GM12878 (cell line): ENCODE results near the gene POU3F2. TPM values are rescaled to one million over a fixed set of nuclear protein-coding genes. Genes with fewer than 3 reads are reported as not detected.

Source experiments
- ATAC-seq: fragments of 200-7000 bp; cut with Tn5 transposase; 3 replicates; pipeline ENCODE4 v1.9.1; 2020; ENCODE audit warnings: mild to moderate bottlenecking, moderate library complexity
- BruUV-seq: library from RNA; stranded (reverse); fragments of 400-500 nt; replicated peaks from 2 replicates; lab custom pipeline; 2021; lab: Mats Ljungman, UMichigan
- CTCF ChIA-PET: fragments of 300-600 bp; sonication (Branson Sonifier 250); formaldehyde crosslinking; extraction: SDS; loops from one replicate; lab custom pipeline; 2021; ENCODE audit warnings: inconsistent platforms; lab: Yijun Ruan, JAX
- POLR2A ChIA-PET: fragments of 350-600 bp; formaldehyde crosslinking; extraction: SDS; loops from one replicate; lab custom pipeline; 2021; ENCODE audit warnings: inconsistent platforms; lab: Charles Lee
- RAD21 ChIA-PET: fragments of 300-600 bp; sonication (Branson Sonifier 250); formaldehyde crosslinking; loops from one replicate; lab custom pipeline; 2023; ENCODE audit warnings: antibody characterized with exemption; ENCODE audit not compliant: unreplicated experiment; lab: Charles Lee
- SMC1A ChIA-PET: fragments of 300-600 bp; sonication (Branson Sonifier 250); formaldehyde crosslinking; loops from one replicate; lab custom pipeline; 2023; ENCODE audit not compliant: unreplicated experiment, uncharacterized antibody; lab: Charles Lee
- DNase-seq: peaks from one replicate; pipeline ENCODE4 v3.0.0-alpha.2; 2011; ENCODE audit warnings: low read depth, low spot score
- FAIRE-seq: peaks from 3 replicates; lab custom pipeline; 2011; peaks lifted over from hg19 to GRCh38; lab: Jason Lieb, UNC
- H2AFZ ChIP-seq: 2 replicates; pipeline ENCODE4 v1.6.0; 2011; ENCODE audit warnings: low read depth, low read length, control low read depth; ENCODE audit not compliant: control insufficient read depth
- H3K27ac ChIP-seq: 2 replicates; pipeline ENCODE4 v1.5.1; 2011; ENCODE audit warnings: control low read depth; ENCODE audit not compliant: control insufficient read depth, insufficient read depth
- H3K27me3 ChIP-seq, 2 experiments: replicated peaks in 1 of 2; 2 replicates each; pipeline versions ENCODE4 v1.6.0 to v1.6.1; 2011; ENCODE audit warnings: low read length in 1 of 2; ENCODE audit not compliant: control insufficient read depth in 2 of 2, insufficient read depth in 2 of 2
- H3K36me3 ChIP-seq, 2 experiments: 2 replicates each; pipeline ENCODE4 v1.5.1; 2011; ENCODE audit warnings: low read length in 1 of 2; ENCODE audit not compliant: control insufficient read depth in 2 of 2, insufficient read depth in 2 of 2
- H3K4me1 ChIP-seq: 2 replicates; pipeline ENCODE4 v1.6.1; 2011; ENCODE audit warnings: mild to moderate bottlenecking, low read length, moderate library complexity, mixed read lengths; ENCODE audit not compliant: control insufficient read depth, insufficient read depth
- H3K4me2 ChIP-seq: 2 replicates; pipeline ENCODE4 v1.6.0; 2011; ENCODE audit warnings: control low read depth; ENCODE audit not compliant: control insufficient read depth, insufficient read depth
- H3K4me3 ChIP-seq: fragments of 200-600 bp; sonication (generic); 2 replicates; pipeline ENCODE4 v1.5.1; 2016
- H3K79me2 ChIP-seq: 2 replicates; pipeline ENCODE4 v1.6.0; 2011; ENCODE audit warnings: low read length; ENCODE audit not compliant: control insufficient read depth, insufficient read depth
- H3K9ac ChIP-seq: 2 replicates; pipeline ENCODE4 v1.8.0; 2011; ENCODE audit warnings: low read length, control low read depth, mixed read lengths; ENCODE audit not compliant: control insufficient read depth, insufficient read depth
- H3K9me3 ChIP-seq: replicated peaks from 3 replicates; pipeline ENCODE4 v1.5.1; 2011; ENCODE audit warnings: mild to moderate bottlenecking, low read length; ENCODE audit not compliant: control insufficient read depth, insufficient read depth
- H4K20me1 ChIP-seq: 2 replicates; pipeline ENCODE4 v1.6.0; 2011; ENCODE audit not compliant: control insufficient read depth, insufficient read depth
- ATF2 ChIP-seq: IDR thresholded peaks from 2 replicates; pipeline ENCODE4 v1.6.1; 2012; ENCODE audit warnings: low read length, inconsistent platforms
- BACH1 ChIP-seq: fragments of 450-650 bp; IDR thresholded peaks from 2 replicates; pipeline ENCODE4 v1.6.1; 2017; ENCODE audit warnings: mild to moderate bottlenecking, borderline replicate concordance
- CBFB ChIP-seq: IDR thresholded peaks from 2 replicates; pipeline ENCODE4 v1.6.1; 2016; ENCODE audit warnings: antibody characterized with exemption, low read depth
- CBX5 ChIP-seq: sonication (generic); IDR thresholded peaks from 2 replicates; pipeline ENCODE4 v1.6.1; 2016; ENCODE audit warnings: low read depth, moderate library complexity, mild to moderate bottlenecking, inconsistent platforms
- CHD1 ChIP-seq: IDR thresholded peaks from 2 replicates; pipeline ENCODE4 v1.6.1; 2012; ENCODE audit warnings: low read depth, low read length, improper control_type of control experiment
- CREB1 ChIP-seq: IDR thresholded peaks from 2 replicates; pipeline ENCODE4 v1.6.1; 2012; ENCODE audit warnings: low read depth, mild to moderate bottlenecking, inconsistent platforms
- E2F8 ChIP-seq: fragments of 450-650 bp; IDR thresholded peaks from 2 replicates; pipeline ENCODE4 v1.6.1; 2018; ENCODE audit warnings: mild to moderate bottlenecking, low read depth, moderate library complexity; ENCODE audit not compliant: partially characterized antibody
- GATAD2B ChIP-seq: fragments of 450-650 bp; conservative IDR thresholded peaks from 2 replicates; pipeline ENCODE4 v1.6.1; 2017; ENCODE audit warnings: low read depth, mild to moderate bottlenecking, moderate library complexity
- HCFC1 ChIP-seq: fragments of 150-350 bp; IDR thresholded peaks from 2 replicates; pipeline ENCODE4 v1.6.1; 2014; ENCODE audit warnings: low read length
- MLLT1 ChIP-seq: fragments of 450-650 bp; IDR thresholded peaks from 2 replicates; pipeline ENCODE4 v1.6.1; 2016; ENCODE audit warnings: mild to moderate bottlenecking
- NBN ChIP-seq: fragments of 450-650 bp; IDR thresholded peaks from 2 replicates; pipeline ENCODE4 v1.6.1; 2016
- NR2C2 ChIP-seq: IDR thresholded peaks from 2 replicates; pipeline ENCODE4 v1.6.1; 2011; ENCODE audit warnings: borderline replicate concordance, low read depth; ENCODE audit not compliant: control insufficient read depth, insufficient read length
- STAT3 ChIP-seq: IDR thresholded peaks from 2 replicates; pipeline ENCODE4 v1.6.1; 2011; ENCODE audit warnings: low read depth, low read length, improper control_type of control experiment
- WGBS: methylation state at CpG from one replicate; pipeline ENCODE4 v1.1.6; 2016; ENCODE audit warnings: low lambda C conversion rate; ENCODE audit not compliant: insufficient replicate concordance, insufficient coverage; ENCODE audit errors: missing lambda C conversion rate; 5-methylcytosine and 5-hydroxymethylcytosine counted together
- in situ Hi-C: fragments of 300-500 bp; cut with MboI; formaldehyde crosslinking; loops from 9 replicates; pipeline ENCODE4 v1.14.3; 2018; ENCODE audit warnings: mixed read lengths
- intact Hi-C: fragments of 100-400 bp; cut with micrococcal nuclease; formaldehyde crosslinking; loops from one replicate; pipeline ENCODE4 v1.14.2; 2022; ENCODE audit not compliant: unreplicated experiment
- polyA plus RNA-seq, 11 experiments: library from polyadenylated mRNA; depleted of rRNA in 4 of 11; unstranded in 6 of 11; stranded (reverse) in 5 of 11; fragments of >200 nt; fragmentation: Nextera tagmentation in 4 of 11; fragmentation: Illumina TruSeq in 1 of 11; extraction: Ambion mirVana in 4 of 11; extraction: Trizol in 1 of 11; gene quantifications; 1 replicate in 1 of 11; 2 replicates in 10 of 11; pipeline versions ENCODE4 v1.2.1 to v1.2.3, GENCODE V29; 2011 to 2016; ENCODE audit warnings: inconsistent platforms in 2 of 11, missing spikeins in 2 of 11, low read depth in 1 of 11
- total RNA-seq, 4 experiments: library from RNA; depleted of rRNA in 3 of 4; stranded (reverse); fragments of >200 nt in 3 of 4; fragmentation: Illumina TruSeq in 1 of 4; extraction: Trizol in 1 of 4; gene quantifications; 2 replicates each; pipeline versions ENCODE4 v1.2.1 to v1.2.3, GENCODE V29; 2013 to 2021
- TF ChIP-seq, protein P1 (sequence below): fragments of 450-650 bp; formaldehyde crosslinking; IDR thresholded peaks from 2 replicates; pipeline ENCODE4 v1.5.0; 2022; ENCODE audit warnings: mild to moderate bottlenecking, missing genetic modification characterization
- TF ChIP-seq, protein P2 (sequence below): IDR thresholded peaks from 2 replicates; pipeline ENCODE4 v1.6.1; 2012; ENCODE audit warnings: low read depth, low read length, improper control_type of control experiment

POU3F2 gene
- total and polyA plus RNA-seq, 10 of the 15 experiments (the other 5 are each of a cell fraction or from before 2014, with no cell fraction given) = not detected

DNA sequence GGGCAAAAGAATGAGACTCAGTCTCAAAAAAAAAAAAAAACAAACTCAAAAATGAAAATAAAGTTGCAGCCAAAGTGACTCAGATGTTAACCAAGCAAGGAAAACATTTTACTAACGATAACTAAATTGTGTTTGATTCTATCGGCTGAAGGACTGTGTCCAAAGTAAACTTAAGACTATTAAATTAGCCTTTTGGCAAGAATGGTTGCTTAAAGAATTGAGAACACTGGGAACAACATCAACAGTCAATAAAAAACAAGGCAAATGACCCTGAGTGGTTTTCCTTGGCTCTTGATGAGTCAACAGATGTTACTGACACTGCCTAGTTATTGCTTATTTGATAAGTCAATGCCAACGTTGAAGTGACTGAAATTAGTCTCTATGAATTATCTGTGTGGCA lies 36.7 kb downstream of the POU3F2 start (continued):
- TF ChIP-seq, protein P1, sequence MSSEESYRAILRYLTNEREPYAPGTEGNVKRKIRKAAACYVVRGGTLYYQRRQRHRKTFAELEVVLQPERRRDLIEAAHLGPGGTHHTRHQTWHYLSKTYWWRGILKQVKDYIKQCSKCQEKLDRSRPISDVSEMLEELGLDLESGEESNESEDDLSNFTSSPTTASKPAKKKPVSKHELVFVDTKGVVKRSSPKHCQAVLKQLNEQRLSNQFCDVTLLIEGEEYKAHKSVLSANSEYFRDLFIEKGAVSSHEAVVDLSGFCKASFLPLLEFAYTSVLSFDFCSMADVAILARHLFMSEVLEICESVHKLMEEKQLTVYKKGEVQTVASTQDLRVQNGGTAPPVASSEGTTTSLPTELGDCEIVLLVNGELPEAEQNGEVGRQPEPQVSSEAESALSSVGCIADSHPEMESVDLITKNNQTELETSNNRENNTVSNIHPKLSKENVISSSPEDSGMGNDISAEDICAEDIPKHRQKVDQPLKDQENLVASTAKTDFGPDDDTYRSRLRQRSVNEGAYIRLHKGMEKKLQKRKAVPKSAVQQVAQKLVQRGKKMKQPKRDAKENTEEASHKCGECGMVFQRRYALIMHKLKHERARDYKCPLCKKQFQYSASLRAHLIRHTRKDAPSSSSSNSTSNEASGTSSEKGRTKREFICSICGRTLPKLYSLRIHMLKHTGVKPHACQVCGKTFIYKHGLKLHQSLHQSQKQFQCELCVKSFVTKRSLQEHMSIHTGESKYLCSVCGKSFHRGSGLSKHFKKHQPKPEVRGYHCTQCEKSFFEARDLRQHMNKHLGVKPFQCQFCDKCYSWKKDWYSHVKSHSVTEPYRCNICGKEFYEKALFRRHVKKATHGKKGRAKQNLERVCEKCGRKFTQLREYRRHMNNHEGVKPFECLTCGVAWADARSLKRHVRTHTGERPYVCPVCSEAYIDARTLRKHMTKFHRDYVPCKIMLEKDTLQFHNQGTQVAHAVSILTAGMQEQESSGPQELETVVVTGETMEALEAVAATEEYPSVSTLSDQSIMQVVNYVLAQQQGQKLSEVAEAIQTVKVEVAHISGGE (CRISPR knock-in tag) = no peak
- TF ChIP-seq, protein P2, sequence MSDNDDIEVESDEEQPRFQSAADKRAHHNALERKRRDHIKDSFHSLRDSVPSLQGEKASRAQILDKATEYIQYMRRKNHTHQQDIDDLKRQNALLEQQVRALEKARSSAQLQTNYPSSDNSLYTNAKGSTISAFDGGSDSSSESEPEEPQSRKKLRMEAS = no peak
- TF ChIP-seq CHD1 = no peak
- no peak for TF ChIP-seq NR2C2
- no peak for TF ChIP-seq NBN

DNA sequence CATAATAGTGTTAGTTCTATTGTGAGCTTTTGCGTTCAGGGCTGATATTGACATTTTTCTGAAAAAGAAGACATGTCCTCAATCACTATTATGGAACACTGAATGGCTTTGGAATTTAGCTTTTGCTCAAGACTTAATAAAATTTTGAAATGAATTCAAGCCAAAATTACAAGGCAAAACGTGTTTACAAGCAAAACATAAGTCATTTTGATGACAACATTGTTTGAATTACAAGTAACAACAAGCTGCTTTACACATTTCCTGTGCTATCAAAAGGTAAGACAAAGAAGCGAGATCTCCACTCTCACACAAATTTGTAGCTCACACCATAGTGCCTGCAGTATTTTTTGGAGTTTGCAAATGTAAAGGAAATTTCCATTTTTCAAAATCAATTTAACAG lies 37.4 kb downstream of the POU3F2 start:
- H3K27me3 ChIP-seq = no peaks in the 10 kb centered on the region
- H3K36me3 ChIP-seq = peaks cover 0 to 3% of the 10 kb centered on the region in 2 experiments; a peak in 2 of 4 replicates
- no peak overlapping the region for H3K27ac ChIP-seq
- no peak for DNase-seq
- no peaks in the 10 kb centered on the region for H3K9me3 ChIP-seq
- POLR2A ChIA-PET = no interaction called here
- intact Hi-C loops (no loop called here), in situ Hi-C loops (no loop called here)
- SMC1A ChIA-PET = no interaction called here
- H3K4me3 ChIP-seq = no peak overlapping the region
- no peak for FAIRE-seq
- H3K4me1 ChIP-seq = no peaks in the 10 kb centered on the region
- H3K9ac ChIP-seq = no peak overlapping the region
- H3K79me2 ChIP-seq = no peaks in the 10 kb centered on the region
- CTCF ChIA-PET = interaction anchor here (0.6 kb wide), 1 partner anchor 1434 kb away, joined by 3 read pairs; no protein-coding TSS in a partner anchor
- ATAC-seq = no peak
- 97% methylated on average over 3 of the region's 3 CpGs for WGBS
- RAD21 ChIA-PET = no interaction called here
- no peak overlapping the region for H3K4me2 ChIP-seq
- no peak overlapping the region for H2AFZ ChIP-seq
- no TSS peak for BruUV-seq
- no peaks in the 10 kb centered on the region for H4K20me1 ChIP-seq
- TF ChIP-seq ATF2 (no peak), GATAD2B (no peak), CREB1 (no peak), STAT3 (no peak), BACH1 (no peak), MLLT1 (no peak), CBX5 (no peak), HCFC1 (no peak), CBFB (no peak), E2F8 (no peak)
